Spleen (tissue), 11 donors: ENCODE results near the gene PPM1L. TPM values are rescaled to one million over a fixed set of nuclear protein-coding genes. Genes with fewer than 3 reads are reported as not detected.

Experiments
- DNase-seq: peaks from one replicate; pipeline ENCODE4 v3.0.0-alpha.2; 2020
- H3K27ac ChIP-seq, 8 donors: fragments of 200-600 bp; sonication (generic) in 7 of 8; 1 replicate in 4 of 8; 2 replicates in 4 of 8; pipeline versions ENCODE4 v1.5.0 to v1.8.0; 2016 to 2021; ENCODE audit warnings: inconsistent platforms in 4 of 8, mild to moderate bottlenecking in 4 of 8, moderate library complexity in 1 of 8
- H3K27me3 ChIP-seq, 7 donors: fragments of 200-600 bp; sonication (generic) in 6 of 7; replicated peaks in 1 of 7; 1 replicate in 4 of 7; 2 replicates in 3 of 7; pipeline versions ENCODE4 v1.5.0 to v1.8.0; 2016 to 2021; ENCODE audit warnings: inconsistent platforms in 3 of 7, mild to moderate bottlenecking in 1 of 7
- H3K36me3 ChIP-seq, 6 donors: fragments of 200-600 bp; sonication (generic) in 5 of 6; 1 replicate in 4 of 6; 2 replicates in 2 of 6; pipeline versions ENCODE4 v1.5.0 to v1.8.0; 2016 to 2021; ENCODE audit warnings: inconsistent platforms in 2 of 6
- H3K4me1 ChIP-seq, 6 donors: fragments of 200-600 bp; sonication (generic) in 5 of 6; 1 replicate in 3 of 6; 2 replicates in 3 of 6; pipeline versions ENCODE4 v1.5.0 to v1.8.0; 2016 to 2021; ENCODE audit warnings: inconsistent platforms in 3 of 6
- H3K4me3 ChIP-seq, 8 donors: fragments of 200-600 bp; sonication (generic) in 7 of 8; 1 replicate in 4 of 8; 2 replicates in 4 of 8; pipeline versions ENCODE4 v1.5.0 to v1.8.0; 2016 to 2021; ENCODE audit warnings: inconsistent platforms in 4 of 8, mild to moderate bottlenecking in 4 of 8, moderate library complexity in 2 of 8
- H3K9me3 ChIP-seq, 8 donors: fragments of 200-600 bp; sonication (generic) in 7 of 8; 1 replicate in 4 of 8; 2 replicates in 4 of 8; pipeline versions ENCODE4 v1.5.0 to v1.8.0; 2016 to 2021; ENCODE audit warnings: inconsistent platforms in 4 of 8
- CTCF ChIP-seq, 11 experiments: fragments of 200-600 bp in 7 of 11; fragments of 450-650 bp in 4 of 11; sonication (generic) in 4 of 11; IDR thresholded peaks in 8 of 11; conservative IDR thresholded peaks in 3 of 11; 1 replicate in 7 of 11; 2 replicates in 4 of 11; pipeline versions ENCODE4 v1.4.0 to v1.8.0; 2016 to 2021; ENCODE audit warnings: antibody characterized with exemption in 11 of 11, inconsistent platforms in 4 of 11, mild to moderate bottlenecking in 1 of 11
- POLR2A ChIP-seq, 3 donors: fragments of 450-650 bp; IDR thresholded peaks; one replicate each; pipeline ENCODE4 v1.5.1; 2017; ENCODE audit warnings: antibody characterized with exemption in 3 of 3, mild to moderate bottlenecking in 1 of 3
- POLR2AphosphoS5 ChIP-seq, 3 donors: sonication (generic); formaldehyde crosslinking; IDR thresholded peaks; one replicate each; pipeline ENCODE4 v1.5.1; 2017; ENCODE audit warnings: antibody characterized with exemption in 3 of 3
- WGBS, 5 donors: extraction: QIAGEN DNeasy Blood & Tissue Kit in 3 of 5; methylation state at CpG; one replicate each; pipeline versions ENCODE4 v1.1.5 to v1.1.7; 2013 to 2018; 5-methylcytosine and 5-hydroxymethylcytosine counted together
- intact Hi-C: fragments of 100-400 bp; cut with DNase I; formaldehyde crosslinking; loops from one replicate; pipeline ENCODE4 v1.15.0; 2023; ENCODE audit warnings: low total_unique reads
- polyA plus RNA-seq, 3 donors: library from polyadenylated mRNA; stranded (reverse); fragments of 200-250 nt; gene quantifications; one replicate each; pipeline ENCODE4 v1.2.1, GENCODE V29; 2013
- total RNA-seq, 7 donors: library from RNA; depleted of rRNA in 3 of 7; stranded (reverse); fragments of >200 nt in 3 of 7; fragmentation: NEBNext Ultra II Directional in 4 of 7; extraction: Animal tissue kit (Norgen Biotek cat#: 25700) in 4 of 7; gene quantifications; one replicate each; pipeline versions ENCODE4 v1.1.0 to v1.2.1, GENCODE V29; 2016 to 2021
- donor health status: healthy with polysubstance abuse.
- donor health status: DM: no; HTN: no; CAD: no; lungs with moderate emphysema.
- donor health status: DM: no; HTN: no; CAD: no.
- donor health status: Bipolar disorder and iron deficiency.
- donor health status: healthy.
- donor health status: DM: no; HTN: no; CAD: no.
- donor health status: DM: yes; HTN: yes; CAD: no.

PPM1L gene
- total and polyA plus RNA-seq, 10 donors: 0.63 to 16.7 (median 12.2) TPM

GRCh38 chr3:160754371-160754854, 1.6 kb upstream of the PPM1L start:
- Histone ChIP-seq H3K27ac (peak overlapping the region; percentile 83 to 94 (median 92)), H3K4me1 (peaks cover 9 to 51% (median 27%) of the 10 kb centered on the region in 6 donors), H3K27me3 (peaks cover 0 to 12% (median 0%) of the 10 kb centered on the region in 7 donors), H3K4me3 (peak overlapping the region; percentile 60 to 87 (median 74)), H3K9me3 (no peaks in the 10 kb centered on the region), H3K36me3 (no peaks in the 10 kb centered on the region)
- no peak for DNase-seq
- TF ChIP-seq POLR2A (IDR thresholded peaks at IDR 0.05) (no peak), POLR2AphosphoS5 (IDR thresholded peaks at IDR 0.05) (no peak), CTCF (IDR thresholded peaks at IDR 0.05 in 8 of 11, conservative IDR thresholded peaks at IDR 0.05 in 3 of 11) (no peak)
- intact Hi-C loops: loop anchor here (10.0 kb wide), 1 partner anchor 190 kb away; the partner anchor contains the start of gene KPNA4
- 1 to 3% (median 1%) methylated on average over 23 to 27 of the region's 27 CpGs for WGBS, 5 donors

- intact Hi-C loops: loop anchor here (10.0 kb wide), 1 partner anchor 190 kb away; the partner anchor contains the start of gene KPNA4
- peak; percentile 98 for DNase-seq
- H3K27me3 ChIP-seq: peaks cover 0 to 12% (median 0%) of the 10 kb centered on the region in 7 donors
- no peaks in the 10 kb centered on the region for H3K36me3 ChIP-seq
- H3K27ac ChIP-seq: peak overlapping the region; percentile 83 to 94 (median 92)
- TF ChIP-seq POLR2A (IDR thresholded peaks at IDR 0.05) (peak; percentile 35 to 74 (median 65)), CTCF (IDR thresholded peaks at IDR 0.05 in 8 of 11, conservative IDR thresholded peaks at IDR 0.05 in 3 of 11) (no peak), POLR2AphosphoS5 (IDR thresholded peaks at IDR 0.05) (peak; percentile 93 to 98 (median 94))
- H3K4me3 ChIP-seq: peak overlapping the region; percentile 60 to 87 (median 74)
- peaks cover 9 to 55% (median 27%) of the 10 kb centered on the region in 6 donors for H3K4me1 ChIP-seq
- H3K9me3 ChIP-seq: no peaks in the 10 kb centered on the region
- WGBS, 5 donors: 0 to 1% (median 1%) methylated on average over 54 to 85 of the region's 85 CpGs
Measured at GRCh38 chr3:160754855-160755747, 930 bp upstream of the PPM1L start.

GRCh38 chr3:160757233-160758106, 1.4 kb downstream of the PPM1L start:
- peak overlapping the region; percentile 4 to 87 (median 42) for H3K4me3 ChIP-seq
- H3K27ac ChIP-seq: no peak overlapping the region
- peaks cover 9 to 55% (median 27%) of the 10 kb centered on the region in 6 donors for H3K4me1 ChIP-seq
- TF ChIP-seq CTCF (IDR thresholded peaks at IDR 0.05 in 8 of 11, conservative IDR thresholded peaks at IDR 0.05 in 3 of 11): no peak
- no peak for TF ChIP-seq POLR2AphosphoS5 (IDR thresholded peaks at IDR 0.05)
- no peak for TF ChIP-seq POLR2A (IDR thresholded peaks at IDR 0.05)
- H3K9me3 ChIP-seq: no peaks in the 10 kb centered on the region
- DNase-seq: peak; percentile 82
- intact Hi-C loops: loop anchor here (10.0 kb wide), 1 partner anchor 193 kb away; the partner anchor contains the start of gene KPNA4
- 25 to 36% (median 29%) methylated on average over 13 to 20 of the region's 20 CpGs for WGBS, 5 donors
- H3K27me3 ChIP-seq: peaks cover 0 to 12% (median 0%) of the 10 kb centered on the region in 7 donors
- no peaks in the 10 kb centered on the region for H3K36me3 ChIP-seq
